ENCODE results near the gene ANKMY2.

ANKMY2 gene

DNA sequence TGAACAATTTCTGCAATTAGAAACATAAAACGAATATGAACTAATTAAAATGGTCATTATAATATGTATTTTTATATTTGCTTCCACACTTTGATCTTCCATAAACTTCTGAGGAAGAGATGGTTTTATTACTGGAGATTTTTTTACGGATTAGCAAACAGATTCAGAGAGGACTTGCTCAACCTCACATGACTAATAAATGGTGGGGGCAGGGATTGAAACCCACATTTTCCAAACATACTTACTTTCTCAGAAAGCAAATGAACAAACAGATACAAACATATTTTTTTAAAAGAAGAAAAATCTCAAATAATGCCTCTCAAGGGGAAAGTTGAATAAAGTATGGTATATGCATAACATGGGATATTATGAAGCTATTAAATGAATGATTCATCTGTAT is 18.3 kb downstream of the ANKMY2 start:
- no peak overlapping the region for H3K4me3 ChIP-seq (replicated peaks; ENCODE audit: low read depth, low read length)
- TF ChIP-seq, protein P1, sequence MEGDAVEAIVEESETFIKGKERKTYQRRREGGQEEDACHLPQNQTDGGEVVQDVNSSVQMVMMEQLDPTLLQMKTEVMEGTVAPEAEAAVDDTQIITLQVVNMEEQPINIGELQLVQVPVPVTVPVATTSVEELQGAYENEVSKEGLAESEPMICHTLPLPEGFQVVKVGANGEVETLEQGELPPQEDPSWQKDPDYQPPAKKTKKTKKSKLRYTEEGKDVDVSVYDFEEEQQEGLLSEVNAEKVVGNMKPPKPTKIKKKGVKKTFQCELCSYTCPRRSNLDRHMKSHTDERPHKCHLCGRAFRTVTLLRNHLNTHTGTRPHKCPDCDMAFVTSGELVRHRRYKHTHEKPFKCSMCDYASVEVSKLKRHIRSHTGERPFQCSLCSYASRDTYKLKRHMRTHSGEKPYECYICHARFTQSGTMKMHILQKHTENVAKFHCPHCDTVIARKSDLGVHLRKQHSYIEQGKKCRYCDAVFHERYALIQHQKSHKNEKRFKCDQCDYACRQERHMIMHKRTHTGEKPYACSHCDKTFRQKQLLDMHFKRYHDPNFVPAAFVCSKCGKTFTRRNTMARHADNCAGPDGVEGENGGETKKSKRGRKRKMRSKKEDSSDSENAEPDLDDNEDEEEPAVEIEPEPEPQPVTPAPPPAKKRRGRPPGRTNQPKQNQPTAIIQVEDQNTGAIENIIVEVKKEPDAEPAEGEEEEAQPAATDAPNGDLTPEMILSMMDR (IDR thresholded peaks at IDR 0.05; ENCODE audit: low read depth, low read length, missing control alignments): no peak
- no peak for DNase-seq (ENCODE audit: extremely low read depth, low read depth)

DNA sequence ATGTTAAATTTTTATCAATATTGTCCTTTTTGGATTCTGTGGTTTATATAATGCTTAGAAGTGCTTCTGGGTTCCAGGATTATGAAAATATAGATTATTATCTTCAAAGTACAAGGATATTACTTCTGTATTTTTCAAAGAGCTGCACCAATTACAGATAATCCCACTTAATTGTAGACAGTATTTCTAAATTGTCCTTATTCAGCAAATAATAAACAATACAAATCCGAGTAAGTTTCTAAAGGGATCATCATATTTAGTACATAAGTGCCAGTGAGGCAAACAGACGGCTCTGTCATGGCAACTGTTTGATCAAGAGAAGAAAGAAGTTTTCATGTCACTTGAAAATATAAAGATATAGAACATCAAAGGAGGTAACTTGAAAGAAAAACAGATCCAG is 19.2 kb downstream of the ANKMY2 start:
- DNase-seq (ENCODE audit: extremely low read depth, low read depth): no peak
- TF ChIP-seq, protein P1 (IDR thresholded peaks at IDR 0.05; ENCODE audit: low read depth, low read length, missing control alignments): no peak
- no peak overlapping the region for H3K4me3 ChIP-seq (replicated peaks; ENCODE audit: low read depth, low read length)

DNA sequence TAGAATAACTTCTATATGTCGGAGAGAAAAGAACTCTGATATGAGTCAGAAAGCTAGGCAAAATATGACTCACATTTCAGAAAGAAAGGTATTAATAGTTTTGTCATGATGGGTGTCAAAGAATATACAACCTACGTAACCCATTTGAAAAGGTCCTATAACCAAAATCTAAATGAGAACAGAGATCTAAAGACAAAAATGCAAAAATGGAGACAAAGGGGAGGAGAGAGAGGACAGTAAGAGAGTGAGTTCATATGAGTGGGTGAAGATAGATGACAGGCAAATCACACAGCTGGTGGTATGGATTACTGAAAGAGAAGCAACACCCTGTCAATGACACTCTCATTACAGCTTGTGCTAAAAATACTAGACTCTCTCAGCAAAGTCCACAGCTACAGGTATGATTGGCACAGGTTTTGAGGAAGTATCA is 25.6 kb downstream of the ANKMY2 start:
- H3K4me3 ChIP-seq (replicated peaks; ENCODE audit: low read depth, low read length): no peak overlapping the region
- TF ChIP-seq, protein P1 (IDR thresholded peaks at IDR 0.05; ENCODE audit: low read depth, low read length, missing control alignments): no peak
- no peak for DNase-seq (ENCODE audit: extremely low read depth, low read depth)

DNA sequence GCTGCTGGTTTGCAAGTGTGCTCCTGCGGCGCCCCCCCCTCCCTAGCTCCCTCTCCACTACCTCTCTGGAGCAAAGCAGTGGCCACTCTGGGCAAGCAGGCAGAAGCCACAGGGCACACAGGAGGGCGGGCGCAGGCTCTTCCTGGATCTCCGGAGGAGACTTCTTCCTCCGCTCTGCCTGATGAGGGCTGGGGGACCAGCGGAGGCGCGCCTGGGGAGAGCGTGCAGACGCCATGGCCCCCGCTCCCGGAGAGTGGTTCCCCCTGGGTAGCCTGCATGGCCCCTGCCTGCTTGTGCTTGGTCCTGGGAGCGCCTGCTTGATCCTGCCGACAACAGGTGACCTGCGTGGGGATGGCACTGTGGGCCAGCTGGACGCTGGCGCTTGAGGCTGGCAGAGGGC is 29.0 kb downstream of the ANKMY2 start:
- TF ChIP-seq, protein P1 (IDR thresholded peaks at IDR 0.05; ENCODE audit: low read depth, low read length, missing control alignments): no peak
- H3K4me3 ChIP-seq (replicated peaks; ENCODE audit: low read depth, low read length): no peak overlapping the region
- DNase-seq (ENCODE audit: extremely low read depth, low read depth): no peak

DNA sequence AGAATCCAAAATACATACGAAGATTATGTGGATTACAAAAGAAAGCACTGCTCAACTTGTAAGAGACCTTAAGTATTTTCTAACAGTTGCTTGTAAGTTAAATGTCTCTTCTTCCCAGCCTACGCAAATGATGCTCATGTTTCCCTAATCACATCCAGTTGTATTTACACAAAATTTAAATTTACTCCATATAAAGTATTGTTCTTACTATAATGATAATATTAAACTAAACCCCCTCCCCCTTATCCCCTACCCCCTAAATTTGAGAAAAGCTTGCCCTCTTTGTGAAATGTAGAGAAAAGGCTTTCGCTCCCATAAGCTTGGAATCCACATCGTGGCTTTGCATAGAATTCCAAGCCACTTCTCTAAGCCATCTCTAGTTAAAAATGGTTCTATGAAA is 29.4 kb downstream of the ANKMY2 start:
- no peak for DNase-seq (ENCODE audit: extremely low read depth, low read depth)
- TF ChIP-seq, protein P1 (IDR thresholded peaks at IDR 0.05; ENCODE audit: low read depth, low read length, missing control alignments): no peak
- H3K4me3 ChIP-seq (replicated peaks; ENCODE audit: low read depth, low read length): no peak overlapping the region

DNA sequence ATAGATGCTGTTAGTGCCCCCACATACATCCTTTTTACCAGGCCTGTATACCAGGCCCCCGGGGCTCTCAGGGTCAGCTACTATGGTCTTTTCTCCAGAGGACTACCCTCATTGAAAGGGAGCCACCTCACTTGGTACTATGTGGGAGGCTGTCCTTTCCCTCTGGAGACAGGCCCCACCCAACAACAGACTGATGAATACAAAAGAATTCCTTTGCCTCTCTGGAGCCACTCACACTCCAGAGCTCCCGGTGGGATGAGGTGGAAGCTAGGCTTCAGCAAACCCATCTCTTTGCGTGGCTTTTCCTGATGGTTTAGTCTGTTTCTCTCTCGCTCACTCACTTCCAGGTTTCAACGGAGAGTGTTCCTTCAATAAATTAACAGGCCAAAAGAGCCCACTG is 30.3 kb downstream of the ANKMY2 start:
- TF ChIP-seq, protein P1 (IDR thresholded peaks at IDR 0.05; ENCODE audit: low read depth, low read length, missing control alignments): no peak
- no peak overlapping the region for H3K4me3 ChIP-seq (replicated peaks; ENCODE audit: low read depth, low read length)
- no peak for DNase-seq (ENCODE audit: extremely low read depth, low read depth)

DNA sequence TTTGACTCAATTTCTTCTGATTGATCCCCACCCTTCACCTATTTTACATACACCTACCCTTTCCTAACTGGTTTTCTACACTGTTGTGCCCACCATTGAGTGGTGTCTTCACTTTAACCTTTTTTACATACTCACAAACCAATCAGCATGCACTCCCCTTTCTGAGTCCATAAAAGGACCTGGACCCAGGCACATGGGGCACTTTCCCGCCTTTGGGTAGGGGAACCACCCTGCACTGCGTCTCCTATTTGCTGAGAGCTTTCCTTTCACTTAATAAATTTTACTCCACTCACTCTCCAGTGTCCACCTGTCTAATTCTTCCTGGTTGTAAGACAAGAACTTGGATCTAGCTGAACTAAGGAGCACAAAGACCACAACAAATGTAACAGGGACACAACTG is 33.8 kb downstream of the ANKMY2 start:
- no peak for DNase-seq (ENCODE audit: extremely low read depth, low read depth)
- H3K4me3 ChIP-seq (replicated peaks; ENCODE audit: low read depth, low read length): no peak overlapping the region
- TF ChIP-seq, protein P1 (IDR thresholded peaks at IDR 0.05; ENCODE audit: low read depth, low read length, missing control alignments): no peak
